Mammary epithelial cell (primary cell): ENCODE measurements around the gene PDE9A.

ENCODE experiments used
- CTCF ChIP-seq, 2 donors: IDR thresholded peaks in 1 of 2; conservative IDR thresholded peaks in 1 of 2; 2 replicates each; pipeline ENCODE4 v1.5.1; 2011 to 2012; ENCODE audit warnings: inconsistent platforms in 2 of 2, low read length in 2 of 2, mild to moderate bottlenecking in 2 of 2, control low read depth in 1 of 2, low read depth in 1 of 2; ENCODE audit not compliant: insufficient read depth in 1 of 2; ENCODE audit errors: extremely low read depth in 1 of 2
- EZH2 ChIP-seq: IDR thresholded peaks from 2 replicates; pipeline ENCODE4 v1.6.1; 2012; ENCODE audit warnings: low read length, inconsistent platforms, borderline replicate concordance

- TF ChIP-seq CTCF (conservative IDR thresholded peaks at IDR 0.05 in 1 of 2, IDR thresholded peaks at IDR 0.05 in 1 of 2; ENCODE audit: extremely low read depth in 1 of 2, insufficient read depth in 1 of 2, low read depth in 1 of 2, low read length in 2 of 2) (no peak), EZH2 (no peak)
Observed at GRCh38 chr21:42688841-42689371, 35.5 kb downstream of the PDE9A start.
